Mucosa of rectum (tissue), 2 donors: Measurements from ENCODE around the gene FBXW4.
"Not testable (repeated sequence)": the region's sequence is repeated elsewhere in the genome, so short reads cannot be mapped to it uniquely, and the experiment has no call there.

Experiments used
- H3K27ac ChIP-seq, 2 donors: one replicate each; pipeline ENCODE4 v1.7.0; 2013; ENCODE audit warnings: inconsistent platforms in 2 of 2, low read depth in 2 of 2, low read length in 2 of 2
- H3K27me3 ChIP-seq, 2 donors: one replicate each; pipeline ENCODE4 v1.7.0; 2013; ENCODE audit warnings: low read length in 2 of 2; ENCODE audit not compliant: control insufficient read depth in 2 of 2, insufficient read depth in 2 of 2
- H3K36me3 ChIP-seq, 2 donors: one replicate each; pipeline ENCODE4 v1.7.0; 2013; ENCODE audit warnings: low read length in 2 of 2; ENCODE audit not compliant: control insufficient read depth in 2 of 2, insufficient read depth in 2 of 2
- H3K4me1 ChIP-seq, 2 donors: one replicate each; pipeline ENCODE4 v1.7.0; 2013; ENCODE audit warnings: low read length in 2 of 2, mild to moderate bottlenecking in 1 of 2; ENCODE audit not compliant: control insufficient read depth in 2 of 2, insufficient read depth in 2 of 2
- H3K4me3 ChIP-seq, 2 donors: one replicate each; pipeline ENCODE4 v1.7.0; 2013; ENCODE audit warnings: low read length in 2 of 2
- H3K9ac ChIP-seq, 2 donors: one replicate each; pipeline ENCODE4 v1.7.0; 2013; ENCODE audit warnings: low read length in 2 of 2, low read depth in 1 of 2, mild to moderate bottlenecking in 1 of 2
- H3K9me3 ChIP-seq, 2 donors: one replicate each; pipeline ENCODE4 v1.7.0; 2013; ENCODE audit warnings: low read length in 2 of 2; ENCODE audit not compliant: control insufficient read depth in 2 of 2
- donor health status: healthy.
- donor health status: Normal muscosa, but diverticular disease.

FBXW4 gene

DNA sequence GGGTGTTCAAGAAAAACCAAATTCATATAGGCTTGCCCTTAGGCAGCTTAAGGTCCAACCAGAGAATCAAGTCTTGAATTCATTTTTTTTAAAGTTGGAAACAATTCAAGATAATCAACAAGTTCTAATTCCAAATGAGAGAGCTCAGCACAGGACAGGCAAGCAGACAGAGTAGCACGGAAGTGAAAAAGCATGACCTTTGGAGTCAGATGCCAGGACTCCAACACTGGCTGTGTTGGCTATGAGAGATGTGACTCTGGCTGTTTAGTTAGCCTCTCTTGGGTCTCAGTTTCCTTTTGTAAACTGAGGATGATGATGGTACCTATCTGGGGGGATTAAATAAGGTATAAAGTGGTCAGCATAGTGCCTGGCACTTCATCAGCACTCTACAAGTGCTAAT lies 49.3 kb downstream of the FBXW4 start:
- H3K4me3 ChIP-seq: no peak overlapping the region
- H3K9ac ChIP-seq: no peak overlapping the region
- no peaks in the 10 kb centered on the region for H3K4me1 ChIP-seq
- H3K27ac ChIP-seq: no peak overlapping the region
- H3K27me3 ChIP-seq: no peaks in the 10 kb centered on the region
- no peaks in the 10 kb centered on the region for H3K9me3 ChIP-seq
- H3K36me3 ChIP-seq: peaks cover 10 to 14% of the 10 kb centered on the region in 2 donors

DNA sequence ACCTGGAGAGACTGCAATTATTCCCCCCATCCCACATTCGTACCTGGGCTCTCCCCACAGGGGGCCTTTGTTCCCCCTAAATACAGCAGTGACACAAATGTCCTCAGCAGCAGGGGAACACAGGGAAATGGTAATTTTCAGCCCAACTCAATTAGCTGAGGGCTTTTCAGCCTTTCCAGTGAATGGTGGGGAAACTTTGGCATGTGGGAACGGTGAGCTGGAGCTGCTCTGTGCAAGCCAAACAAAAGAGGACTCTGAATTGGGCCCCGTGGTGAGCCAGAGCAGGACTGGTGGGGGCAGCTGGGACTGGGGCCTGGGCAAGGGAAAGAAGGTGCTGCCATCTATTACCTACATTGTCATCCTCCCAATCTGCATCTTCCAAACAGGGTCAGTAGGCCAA lies 51.0 kb downstream of the FBXW4 start:
- Histone ChIP-seq H3K4me1 (no peaks in the 10 kb centered on the region), H3K36me3 (peaks cover 8 to 14% of the 10 kb centered on the region in 2 donors), H3K27me3 (no peaks in the 10 kb centered on the region), H3K4me3 (no peak overlapping the region), H3K9ac (no peak overlapping the region), H3K9me3 (no peaks in the 10 kb centered on the region), H3K27ac (no peak overlapping the region)

DNA sequence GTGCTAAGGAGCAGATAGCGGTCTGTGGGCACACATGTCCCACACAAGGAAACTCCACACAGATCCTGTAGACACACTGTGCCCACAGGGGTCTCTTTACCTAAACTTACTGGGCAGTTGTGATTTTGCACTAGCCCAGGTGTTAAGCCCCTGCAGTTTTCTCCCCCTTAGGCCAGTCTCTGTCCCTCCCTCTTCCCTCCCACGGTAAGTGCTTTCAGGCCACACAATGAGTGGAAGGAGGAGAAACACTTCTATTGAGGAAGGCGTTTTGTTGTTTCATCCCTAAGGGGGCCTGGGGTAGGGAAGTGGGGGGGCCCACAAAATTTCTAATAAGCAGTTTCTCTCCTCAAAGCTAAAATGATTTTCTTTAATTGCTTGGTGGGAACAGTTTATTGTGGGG lies 51.4 kb downstream of the FBXW4 start:
- Histone ChIP-seq H3K4me1 (no peaks in the 10 kb centered on the region), H3K27me3 (no peaks in the 10 kb centered on the region), H3K27ac (no peak overlapping the region), H3K9me3 (no peaks in the 10 kb centered on the region), H3K4me3 (no peak overlapping the region), H3K9ac (no peak overlapping the region), H3K36me3 (peaks cover 11 to 17% of the 10 kb centered on the region in 2 donors)

DNA sequence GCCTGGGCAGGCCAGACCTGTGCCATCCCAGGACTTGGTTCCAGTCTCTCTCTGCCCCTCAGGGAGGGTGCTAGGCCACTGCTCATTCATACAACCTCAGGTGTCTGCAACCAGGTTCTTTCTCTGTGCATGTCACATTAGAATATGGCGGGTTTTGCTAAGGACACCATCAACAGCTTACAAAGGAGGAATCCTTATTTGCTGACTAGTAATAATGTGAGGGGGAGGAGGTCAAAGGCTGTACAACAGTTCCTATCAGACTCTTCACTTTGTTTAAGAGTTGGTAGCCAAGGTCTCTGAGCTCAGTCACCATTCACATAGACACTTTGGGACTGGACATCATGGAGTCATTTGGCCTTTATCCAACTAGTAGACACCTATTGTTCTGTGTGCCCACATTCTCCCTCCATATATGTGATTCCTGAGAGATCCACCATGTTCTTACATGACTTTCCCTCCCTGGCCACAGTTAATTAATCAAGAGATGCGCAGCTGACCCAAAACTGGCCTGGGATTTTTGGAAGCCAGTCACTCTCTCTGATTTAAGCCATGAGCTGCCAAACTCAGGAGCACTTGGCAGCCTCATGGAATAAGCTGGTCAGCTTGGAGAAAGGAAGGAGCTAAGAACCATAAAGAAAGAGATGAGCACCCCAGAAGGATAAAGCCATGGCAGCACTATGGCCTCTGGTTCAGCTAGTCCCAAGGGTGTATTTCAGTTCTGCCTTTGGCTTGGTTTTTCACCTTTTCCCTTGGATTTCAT lies 55.6 kb downstream of the FBXW4 start:
- Histone ChIP-seq H3K27ac (no peak overlapping the region), H3K4me1 (no peaks in the 10 kb centered on the region), H3K27me3 (no peaks in the 10 kb centered on the region), H3K4me3 (no peak overlapping the region), H3K9me3 (no peaks in the 10 kb centered on the region), H3K9ac (no peak overlapping the region), H3K36me3 (peaks cover 7 to 23% of the 10 kb centered on the region in 2 donors)

DNA sequence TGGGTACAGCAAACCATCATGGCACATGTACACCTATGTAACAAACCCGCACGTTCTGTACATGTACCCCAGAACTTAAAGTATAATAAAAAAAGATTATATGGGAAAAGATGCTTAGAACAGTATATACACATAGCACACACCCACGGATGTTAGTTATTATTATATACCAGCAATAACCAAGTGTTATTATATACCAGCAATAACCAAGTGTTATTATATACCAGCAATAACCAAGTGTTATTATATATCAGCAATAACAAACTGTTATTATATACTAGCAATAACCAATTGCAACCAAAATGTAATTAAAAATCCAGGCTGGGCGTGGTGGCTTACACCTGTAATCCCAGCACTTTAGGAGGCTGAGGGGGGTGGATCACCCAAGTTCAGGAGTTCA lies 61.5 kb downstream of the FBXW4 start:
- H3K9me3 ChIP-seq, H3K4me1 ChIP-seq, H3K27me3 ChIP-seq, H3K4me3 ChIP-seq, H3K9ac ChIP-seq, H3K27ac ChIP-seq: not testable (repeated sequence)
- H3K36me3 ChIP-seq: peaks cover 6 to 21% of the 10 kb centered on the region in 2 donors

DNA sequence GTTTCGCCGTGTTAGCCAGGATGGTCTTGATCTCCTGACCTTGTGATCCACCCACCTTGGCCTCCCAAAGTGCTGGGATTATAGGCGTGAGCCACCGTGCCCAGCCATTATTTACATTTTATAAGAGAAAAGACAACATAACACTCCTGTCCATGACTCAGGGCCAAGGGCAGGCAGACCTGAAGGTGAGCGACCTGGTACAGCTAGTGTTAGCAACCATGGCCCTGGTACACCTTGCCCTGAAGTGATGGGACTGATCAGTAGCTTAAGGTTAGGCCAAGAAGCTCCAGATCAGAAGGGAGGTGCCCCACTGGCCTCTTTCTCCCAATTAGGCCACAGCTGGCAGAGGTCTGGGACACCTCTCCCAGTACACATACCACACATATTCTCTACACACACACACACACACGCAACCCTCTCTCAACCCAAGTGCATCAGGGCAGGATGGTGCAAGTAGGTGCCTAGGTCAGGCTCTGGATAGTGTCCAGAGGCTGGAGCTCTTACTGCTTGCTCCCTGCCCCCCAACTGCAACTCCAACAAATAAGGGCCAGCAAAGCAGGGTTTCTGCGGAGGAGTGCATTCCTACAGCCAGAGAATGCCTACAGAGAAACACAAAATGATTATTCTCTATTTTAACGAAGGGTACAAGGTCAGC lies 63.0 kb downstream of the FBXW4 start:
- no peaks in the 10 kb centered on the region for H3K9me3 ChIP-seq
- no peak overlapping the region for H3K4me3 ChIP-seq
- no peak overlapping the region for H3K9ac ChIP-seq
- no peaks in the 10 kb centered on the region for H3K27me3 ChIP-seq
- peaks cover 2 to 15% of the 10 kb centered on the region in 2 donors for H3K36me3 ChIP-seq
- H3K4me1 ChIP-seq: no peaks in the 10 kb centered on the region
- no peak overlapping the region for H3K27ac ChIP-seq

DNA sequence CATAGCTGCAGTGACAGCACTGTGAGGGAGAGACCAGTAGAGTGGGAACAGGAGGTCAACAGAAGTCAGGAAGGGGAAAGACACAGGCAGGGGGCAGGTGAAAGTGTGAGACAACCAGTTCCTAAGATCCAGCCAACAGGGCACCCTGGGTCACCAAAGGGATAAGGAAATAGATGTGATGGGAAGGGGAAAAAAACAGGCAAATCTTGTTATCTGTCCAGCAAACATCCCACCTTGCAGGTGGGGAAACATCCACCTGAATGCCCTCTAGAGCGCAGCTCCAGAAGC lies 64.4 kb downstream of the FBXW4 start:
- no peaks in the 10 kb centered on the region for H3K9me3 ChIP-seq
- H3K27ac ChIP-seq: no peak overlapping the region
- H3K27me3 ChIP-seq: no peaks in the 10 kb centered on the region
- no peak overlapping the region for H3K9ac ChIP-seq
- peaks cover 3 to 15% of the 10 kb centered on the region in 2 donors for H3K36me3 ChIP-seq
- H3K4me3 ChIP-seq: no peak overlapping the region
- H3K4me1 ChIP-seq: no peaks in the 10 kb centered on the region

DNA sequence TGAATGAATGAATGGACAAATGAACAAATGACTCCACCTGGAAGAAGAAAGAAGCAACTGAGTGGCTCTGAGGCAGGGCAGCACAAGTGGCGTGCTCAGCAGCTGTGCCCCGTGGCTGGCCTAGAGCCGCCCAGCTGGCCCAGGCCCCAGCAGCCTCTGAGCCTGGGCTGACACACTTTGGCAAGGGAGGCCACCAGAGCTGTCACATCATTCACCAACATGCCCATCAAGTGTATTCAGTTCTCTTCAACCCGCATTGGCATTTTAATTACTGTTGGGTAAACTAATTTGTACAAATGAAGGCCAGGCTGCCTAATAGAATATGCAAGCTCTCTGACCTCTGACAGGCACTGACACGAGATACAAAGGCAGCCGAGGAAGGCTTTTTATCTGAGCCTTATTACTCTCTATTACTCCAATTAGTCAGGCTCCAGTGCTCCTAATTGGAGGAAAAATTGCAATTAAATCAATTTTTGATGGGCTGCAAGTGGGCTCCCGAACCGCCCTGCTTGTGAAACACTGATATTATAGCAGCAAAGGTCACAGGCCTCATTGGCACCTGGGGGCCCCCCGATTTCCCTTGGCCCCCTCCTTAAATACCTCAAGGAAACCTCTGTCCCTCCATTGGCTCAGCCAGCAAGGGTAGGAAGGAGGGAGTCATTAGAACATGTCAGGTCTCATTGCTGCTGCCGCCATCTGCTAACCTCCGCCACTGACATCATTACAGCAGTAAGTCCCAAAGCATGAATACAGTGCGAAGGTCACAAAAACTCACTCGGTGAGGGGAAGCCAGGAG lies 64.9 kb downstream of the FBXW4 start:
- H3K27me3 ChIP-seq: no peaks in the 10 kb centered on the region
- H3K4me3 ChIP-seq: no peak overlapping the region
- no peaks in the 10 kb centered on the region for H3K9me3 ChIP-seq
- H3K4me1 ChIP-seq: no peaks in the 10 kb centered on the region
- H3K36me3 ChIP-seq: peaks cover 8 to 16% of the 10 kb centered on the region in 2 donors
- H3K9ac ChIP-seq: no peak overlapping the region
- H3K27ac ChIP-seq: no peak overlapping the region

DNA sequence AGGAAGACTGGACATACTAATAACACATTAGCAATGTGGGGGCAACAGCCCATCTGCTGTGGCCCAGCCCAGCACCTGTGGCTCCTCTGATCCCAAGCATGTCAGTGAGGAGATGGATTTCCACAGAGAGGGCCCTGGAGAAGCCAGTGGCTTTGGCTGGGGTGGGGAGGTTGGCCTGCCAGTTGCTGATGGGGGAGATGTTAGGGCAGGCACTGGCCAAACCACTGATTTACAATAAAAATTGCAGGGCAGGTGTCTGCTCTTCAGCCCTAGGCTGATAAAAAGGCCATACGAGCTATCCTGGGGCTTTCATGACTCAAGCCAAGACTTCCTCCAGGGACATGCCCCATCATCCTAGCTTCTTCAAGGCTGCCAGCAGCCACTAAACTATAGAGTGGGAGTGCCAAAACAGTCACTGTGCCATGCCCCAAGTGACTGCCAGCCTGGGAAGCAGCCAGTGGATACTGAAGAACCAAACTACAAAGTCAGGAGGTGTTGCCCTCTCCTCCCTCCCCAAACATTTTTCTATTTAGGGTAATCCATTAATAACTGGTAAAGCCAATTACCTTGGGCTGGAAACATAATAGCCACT lies 69.1 kb downstream of the FBXW4 start:
- no peak overlapping the region for H3K4me3 ChIP-seq
- no peaks in the 10 kb centered on the region for H3K4me1 ChIP-seq
- H3K9ac ChIP-seq: no peak overlapping the region
- H3K27me3 ChIP-seq: no peaks in the 10 kb centered on the region
- H3K27ac ChIP-seq: no peak overlapping the region
- H3K36me3 ChIP-seq: peaks cover 21 to 37% of the 10 kb centered on the region in 2 donors
- H3K9me3 ChIP-seq: no peaks in the 10 kb centered on the region

DNA sequence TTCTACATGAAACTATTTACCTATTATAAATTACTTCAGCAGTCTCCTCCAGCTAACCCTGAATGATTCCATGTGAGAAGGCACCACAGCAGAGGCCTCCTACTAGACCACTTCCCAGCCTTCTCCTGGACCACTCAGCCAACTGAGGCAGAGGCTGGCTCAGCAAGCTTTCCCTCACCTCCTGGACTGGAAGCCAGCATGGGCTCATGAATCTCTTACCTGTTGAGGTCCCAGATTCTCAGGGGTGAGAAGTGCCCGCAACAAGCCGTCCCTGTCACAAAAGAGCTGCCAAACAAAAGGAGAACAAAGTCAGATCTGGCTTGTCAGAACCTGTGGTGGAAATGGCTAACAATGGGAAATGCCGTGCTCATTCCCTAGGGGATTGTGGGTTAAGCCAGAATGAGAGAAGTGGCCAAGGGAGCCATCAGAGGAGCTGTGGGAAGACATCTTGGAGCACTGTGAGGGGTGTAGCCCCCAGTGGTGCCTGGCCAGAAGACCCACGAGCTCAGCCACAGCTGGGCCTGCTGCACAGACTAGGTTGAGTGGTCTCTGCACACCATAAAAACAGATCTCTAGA lies 70.4 kb downstream of the FBXW4 start:
- no peak overlapping the region for H3K4me3 ChIP-seq
- peaks cover 22 to 36% of the 10 kb centered on the region in 2 donors for H3K36me3 ChIP-seq
- no peaks in the 10 kb centered on the region for H3K9me3 ChIP-seq
- no peaks in the 10 kb centered on the region for H3K4me1 ChIP-seq
- H3K9ac ChIP-seq: no peak overlapping the region
- no peak overlapping the region for H3K27ac ChIP-seq
- H3K27me3 ChIP-seq: no peaks in the 10 kb centered on the region
